LNCAP (cell line): ENCODE data around the gene APCDD1.

ENCODE experiments used
- CTCF ChIP-seq: fragments of 450-650 bp; IDR thresholded peaks from 2 replicates; pipeline ENCODE4 v1.5.1; 2017; ENCODE audit warnings: mild to moderate bottlenecking

Gene APCDD1

GRCh38 chr18:10449396-10449795 lies 5.0 kb upstream of the APCDD1 start:
- no peak for TF ChIP-seq CTCF

- no peak for TF ChIP-seq CTCF
Measured at GRCh38 chr18:10450986-10451385, 3.4 kb upstream of the APCDD1 start.

- TF ChIP-seq CTCF: no peak
Measured at GRCh38 chr18:10453261-10453805, 1.1 kb upstream of the APCDD1 start.

GRCh38 chr18:10454681-10455557 lies 484 bp downstream of the APCDD1 start:
- TF ChIP-seq CTCF: no peak

GRCh38 chr18:10455726-10456453 lies 1.5 kb downstream of the APCDD1 start:
- TF ChIP-seq CTCF: no peak

GRCh38 chr18:10456718-10457117 lies 2.3 kb downstream of the APCDD1 start:
- TF ChIP-seq CTCF: no peak

- no peak for TF ChIP-seq CTCF
Measured at GRCh38 chr18:10457128-10457527, 2.7 kb downstream of the APCDD1 start.
